Erythroblast (primary cell): Measurements from ENCODE around the gene SNAI1.

ENCODE experiments used
- GATA1 ChIP-seq: IDR thresholded peaks from 2 replicates; pipeline ENCODE4 v1.6.1; 2011; ENCODE audit warnings: low read depth, mild to moderate bottlenecking, control low read depth, low read length, moderate library complexity
- POLR2A ChIP-seq: IDR thresholded peaks from 2 replicates; pipeline ENCODE4 v1.6.1; 2011; ENCODE audit warnings: mild to moderate bottlenecking, low read length

DNA sequence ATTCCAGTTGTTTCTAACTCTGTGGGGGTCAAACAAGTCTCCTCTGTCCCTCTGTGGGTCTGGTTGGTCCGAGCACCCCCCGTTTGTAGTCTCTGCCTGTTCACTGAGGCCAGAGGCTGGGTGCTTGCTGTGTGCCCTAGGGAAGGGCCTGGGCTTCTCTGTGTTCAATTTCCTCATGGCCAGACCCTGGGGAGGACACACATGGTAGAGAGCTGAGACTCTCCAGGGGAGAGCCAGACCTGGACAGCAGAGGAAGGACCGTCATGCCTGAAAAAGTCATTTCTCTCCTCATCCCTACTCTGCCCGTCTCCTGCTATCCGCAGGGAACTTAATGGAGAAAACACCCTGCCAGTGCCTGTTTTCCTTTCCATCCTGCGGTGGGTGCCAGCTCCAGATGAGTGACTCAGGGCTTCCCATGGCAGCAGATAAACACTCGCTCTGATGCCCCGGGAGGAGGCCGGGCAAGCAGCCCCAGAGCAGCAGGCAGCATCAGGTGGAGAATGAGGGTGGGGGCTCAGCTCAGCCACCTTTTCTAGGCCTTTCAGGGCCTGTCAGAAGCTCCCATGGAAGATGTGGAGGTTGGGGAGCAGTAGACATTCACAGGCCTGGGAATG lies 51.9 kb downstream of the SNAI1 start:
- TF ChIP-seq POLR2A: no peak
- TF ChIP-seq GATA1: no peak
